HG03064 (cell line): Measurements from ENCODE around the gene SERPING1.
"Not testable (repeated sequence)": the region's sequence is repeated elsewhere in the genome, so short reads cannot be mapped to it uniquely, and the experiment has no call there.

Experiments used
- ATAC-seq: cut with Tn5 transposase; IDR thresholded peaks from one replicate; pipeline ENCODE4 v1.9.1; 2021; ENCODE audit warnings: low read depth; ENCODE audit not compliant: unreplicated experiment

SERPING1 gene

GRCh38 chr11:57650739-57651090 is 53.2 kb downstream of the SERPING1 start:
- ATAC-seq: no peak

DNA sequence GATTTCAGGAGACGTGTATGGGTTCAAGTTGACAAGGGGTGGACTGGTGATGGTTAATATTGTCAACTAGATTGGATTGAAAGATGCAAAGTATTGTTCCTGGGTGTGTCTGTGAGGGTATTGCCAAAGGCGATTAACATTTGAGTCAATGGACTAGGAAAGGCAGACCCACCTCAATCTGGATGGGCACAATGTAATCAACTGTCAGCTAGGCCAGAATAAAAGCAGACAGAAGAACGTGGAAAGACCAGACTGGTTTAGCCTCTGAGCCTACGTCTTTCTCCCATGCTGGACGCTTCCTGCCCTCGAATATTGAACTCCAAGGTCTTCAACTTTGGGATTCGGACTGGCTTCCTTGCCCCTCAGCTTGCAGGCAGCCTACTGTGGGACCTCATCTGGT is 53.9 kb downstream of the SERPING1 start:
- no peak for ATAC-seq

GRCh38 chr11:57652230-57652629 is 54.7 kb downstream of the SERPING1 start:
- not testable (repeated sequence) for ATAC-seq

DNA sequence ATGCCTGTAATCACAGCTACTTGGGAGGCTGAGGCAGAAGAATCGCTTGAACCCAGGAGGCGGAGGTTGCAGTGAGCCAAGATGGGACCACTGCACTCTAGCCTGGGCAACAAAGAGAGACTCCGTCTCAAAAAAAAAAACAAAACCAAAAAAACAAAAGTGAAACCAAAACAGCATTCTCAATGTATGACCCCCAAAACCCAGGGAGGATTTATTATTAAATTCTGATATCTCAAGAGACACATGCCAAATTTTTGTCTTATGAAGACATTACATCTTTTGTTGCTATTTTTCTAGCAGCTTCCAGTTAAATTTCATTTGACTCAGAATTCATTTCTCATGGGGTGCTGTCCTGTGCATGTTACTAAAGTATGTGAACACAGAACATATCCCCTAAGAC is 55.2 kb downstream of the SERPING1 start:
- no peak for ATAC-seq

DNA sequence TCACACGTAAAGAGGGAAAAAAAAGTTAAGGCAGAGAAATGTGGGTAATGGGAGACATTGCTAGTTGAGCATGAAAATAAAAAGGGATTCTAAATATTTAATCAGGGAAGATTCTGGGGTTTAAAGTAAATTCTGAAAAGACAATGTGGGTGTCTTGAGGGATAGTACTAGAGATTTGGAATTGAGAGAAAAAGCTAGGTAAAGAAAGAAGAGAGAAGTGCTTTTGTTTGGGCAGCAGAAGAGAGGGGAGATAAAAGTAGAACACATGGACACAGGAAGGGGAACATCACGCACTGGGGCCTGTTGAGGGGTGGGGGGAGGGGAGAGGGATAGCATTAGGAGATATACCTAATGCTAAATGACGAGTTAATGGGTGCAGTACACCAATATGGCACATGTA is 55.7 kb downstream of the SERPING1 start:
- ATAC-seq: no peak

GRCh38 chr11:57656885-57657193 is 59.4 kb downstream of the SERPING1 start:
- no peak for ATAC-seq

GRCh38 chr11:57657194-57658022 is 59.9 kb downstream of the SERPING1 start, which contains the start of gene CLP1:
TSS of gene CLP1 (plus strand) at chr11:57657762. CDS start at chr11:57659477, 1,715 bp downstream.
- peak; percentile 97 for ATAC-seq

DNA sequence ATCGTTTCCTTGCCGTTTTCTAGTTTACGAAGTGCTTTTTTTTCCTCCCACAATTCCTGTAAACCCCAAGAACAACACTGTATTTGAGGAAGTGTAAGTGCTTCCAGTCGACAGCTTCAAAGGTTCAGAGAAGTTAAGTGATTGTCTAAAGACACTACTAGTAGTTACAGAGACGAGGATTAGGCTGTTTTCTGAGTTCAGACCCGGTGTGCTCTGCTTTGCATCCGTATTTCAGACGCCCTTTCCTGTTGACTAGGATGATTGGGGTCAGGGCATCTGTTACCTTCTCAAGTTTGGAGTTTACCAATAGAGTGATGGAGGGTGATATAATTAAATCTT is 60.5 kb downstream of the SERPING1 start:
- no peak for ATAC-seq

GRCh38 chr11:57659669-57660068 is 62.2 kb downstream of the SERPING1 start:
- no peak for ATAC-seq

DNA sequence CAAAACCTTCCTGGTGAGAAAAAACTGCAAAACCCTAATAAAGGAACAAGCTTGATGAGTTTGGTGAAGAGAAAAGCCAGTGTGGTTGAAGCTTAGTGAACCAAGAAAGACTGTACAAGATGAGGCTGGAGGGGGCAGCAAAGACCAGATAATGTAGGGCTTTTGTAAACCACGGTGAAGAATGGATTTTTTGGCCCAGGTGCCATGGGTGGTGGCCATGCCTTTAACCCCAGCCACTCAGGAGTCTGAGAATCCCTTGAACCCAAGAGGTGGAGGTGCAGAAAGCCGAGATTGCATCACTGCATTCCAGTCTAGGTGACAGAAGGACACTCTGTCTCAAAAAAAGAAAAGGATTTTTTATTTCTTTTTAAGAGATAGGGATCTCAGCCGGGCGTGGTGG is 65.4 kb downstream of the SERPING1 start:
- no peak for ATAC-seq

DNA sequence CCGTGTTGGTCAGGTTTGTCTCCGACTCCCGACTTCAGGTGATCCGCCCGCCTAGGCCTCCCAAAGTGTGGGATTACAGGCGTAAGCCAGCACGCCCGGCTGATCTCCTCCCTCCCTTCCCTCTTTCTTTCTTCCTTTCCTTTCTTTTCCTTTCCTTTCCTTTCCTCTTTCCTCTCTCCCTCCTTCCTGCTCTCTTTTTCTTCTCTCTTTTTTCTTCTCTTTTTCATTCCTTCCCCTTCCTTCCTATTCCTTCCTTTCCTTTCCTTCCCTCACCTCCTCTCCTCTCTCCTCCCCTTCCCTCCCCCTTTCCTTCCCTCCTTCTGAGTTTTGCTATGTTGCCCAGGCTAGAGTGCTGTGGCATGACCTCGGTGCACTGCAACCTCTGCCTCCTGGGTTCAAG is 66.5 kb downstream of the SERPING1 start:
- ATAC-seq: no peak
